ENCODE data around the gene RRAGD. TPM values are rescaled to one million over a fixed set of nuclear protein-coding genes. Genes with fewer than 3 reads are reported as not detected.

Gene RRAGD
- total RNA-seq, 1 donor from 2014 or later, result 44.0 TPM

- DNase-seq (no peak), ATAC-seq (no peak)
- intact Hi-C loops (cut with DNase I), result no loop called here
- Histone ChIP-seq H3K9me3 (no peaks in the 10 kb centered on the region), H3K4me3 (no peak overlapping the region), H3K36me3 (no peaks in the 10 kb centered on the region), H3K27me3 (no peaks in the 10 kb centered on the region), H3K4me1 (peaks cover 16% of the 10 kb centered on the region), H3K27ac (no peak overlapping the region)
- TF ChIP-seq CTCF (IDR thresholded peaks at IDR 0.05), result no peak
Observed at GRCh38 chr6:89355511-89356194, 56.4 kb downstream of the RRAGD start.

- Histone ChIP-seq H3K4me3 (no peak overlapping the region), H3K27me3 (no peaks in the 10 kb centered on the region), H3K27ac (peak overlapping the region; percentile 99), H3K9me3 (no peaks in the 10 kb centered on the region), H3K36me3 (no peaks in the 10 kb centered on the region), H3K4me1 (peaks cover 33% of the 10 kb centered on the region)
- intact Hi-C loops (cut with DNase I), result no loop called here
- TF ChIP-seq CTCF (IDR thresholded peaks at IDR 0.05), result no peak
- no peak for DNase-seq
- no peak for ATAC-seq
Observed at GRCh38 chr6:89353702-89354392, 58.2 kb downstream of the RRAGD start.

GRCh38 chr6:89353118-89353556, 58.9 kb downstream of the RRAGD start:
- Histone ChIP-seq H3K27ac (peak overlapping the region; percentile 99), H3K4me3 (peak overlapping the region; percentile 96), H3K36me3 (no peaks in the 10 kb centered on the region), H3K9me3 (no peaks in the 10 kb centered on the region), H3K27me3 (no peaks in the 10 kb centered on the region), H3K4me1 (peaks cover 39% of the 10 kb centered on the region)
- intact Hi-C loops (cut with DNase I), result no loop called here
- no peak for TF ChIP-seq CTCF (IDR thresholded peaks at IDR 0.05)
- DNase-seq (no peak), ATAC-seq (no peak)

GRCh38 chr6:89352278-89353117, 59.6 kb downstream of the RRAGD start, which contains the start of gene UBE2J1:
UBE2J1 (minus strand) TSS chr6:89352722; CDS start chr6:89352569, 153 bp downstream.
- DNase-seq (peak; percentile 99), ATAC-seq (peak; percentile 98)
- Histone ChIP-seq H3K4me1 (peaks cover 45% of the 10 kb centered on the region), H3K4me3 (peak within 1 kb of the TSS; percentile 96), H3K27ac (peak within 1 kb of the TSS; percentile 99), H3K36me3 (no peaks in the 10 kb centered on the region), H3K27me3 (no peaks in the 10 kb centered on the region), H3K9me3 (no peaks in the 10 kb centered on the region)
- intact Hi-C loops (cut with DNase I), result no loop called here
- no peak for TF ChIP-seq CTCF (IDR thresholded peaks at IDR 0.05)

- no peak for DNase-seq
- intact Hi-C loops (cut with DNase I), result no loop called here
- H3K27ac ChIP-seq, result peak overlapping the region; percentile 99
- peaks cover 49% of the 10 kb centered on the region for H3K4me1 ChIP-seq
- no peaks in the 10 kb centered on the region for H3K36me3 ChIP-seq
- H3K9me3 ChIP-seq, result no peaks in the 10 kb centered on the region
- H3K27me3 ChIP-seq, result no peaks in the 10 kb centered on the region
- peak overlapping the region; percentile 96 for H3K4me3 ChIP-seq
- no peak for TF ChIP-seq CTCF (IDR thresholded peaks at IDR 0.05)
- ATAC-seq, result no peak
Observed at GRCh38 chr6:89351671-89352277, 60.3 kb downstream of the RRAGD start.
